Lower lobe of right lung (tissue), 2 donors: ENCODE data around the gene PIH1D1. TPM values are rescaled to one million over a fixed set of nuclear protein-coding genes. Genes with fewer than 3 reads are reported as not detected.
A peak's percentile ranks its signal among the peaks of the same experiment; 100 is the strongest.

ENCODE experiments used
- ATAC-seq, 2 donors: fragments of 200-7000 bp; cut with Tn5 transposase; one replicate each; pipeline ENCODE4 v1.9.1; 2020 to 2022; ENCODE audit warnings: mild to moderate bottlenecking in 2 of 2, moderate library complexity in 2 of 2
- DNase-seq: peaks from one replicate; pipeline ENCODE4 v3.0.0-alpha.2; 2020
- H3K27ac ChIP-seq: fragments of 200-600 bp; one replicate; pipeline ENCODE4 v1.8.0; 2022
- H3K27me3 ChIP-seq: fragments of 200-600 bp; one replicate; pipeline ENCODE4 v1.8.0; 2022; ENCODE audit warnings: low read depth
- H3K36me3 ChIP-seq: fragments of 200-600 bp; one replicate; pipeline ENCODE4 v1.8.0; 2022; ENCODE audit warnings: mild to moderate bottlenecking
- H3K4me1 ChIP-seq: fragments of 200-600 bp; one replicate; pipeline ENCODE4 v1.8.0; 2022
- H3K4me3 ChIP-seq: fragments of 200-600 bp; one replicate; pipeline ENCODE4 v1.8.0; 2022; ENCODE audit warnings: mild to moderate bottlenecking
- H3K9me3 ChIP-seq: fragments of 200-600 bp; one replicate; pipeline ENCODE4 v1.8.0; 2022
- intact Hi-C: fragments of 100-400 bp; cut with DNase I; formaldehyde crosslinking; loops from one replicate; pipeline ENCODE4 v1.11.0; 2022
- total RNA-seq: library from RNA; stranded (reverse); fragmentation: NEBNext Ultra II Directional; extraction: Animal tissue kit (Norgen Biotek cat#: 25700); gene quantifications from one replicate; pipeline ENCODE4 v1.2.1, GENCODE V29; 2021
- TF ChIP-seq, protein P1 (sequence below): fragments of 200-600 bp; IDR thresholded peaks from one replicate; pipeline ENCODE4 v1.8.0; 2022; ENCODE audit warnings: antibody characterized with exemption, mild to moderate bottlenecking
- donor health status: DM: no; HTN: yes; CAD: no; lungs with severe emphysema.

PIH1D1 gene
- total RNA-seq, 1 donor from 2014 or later, result 63.2 TPM

DNA sequence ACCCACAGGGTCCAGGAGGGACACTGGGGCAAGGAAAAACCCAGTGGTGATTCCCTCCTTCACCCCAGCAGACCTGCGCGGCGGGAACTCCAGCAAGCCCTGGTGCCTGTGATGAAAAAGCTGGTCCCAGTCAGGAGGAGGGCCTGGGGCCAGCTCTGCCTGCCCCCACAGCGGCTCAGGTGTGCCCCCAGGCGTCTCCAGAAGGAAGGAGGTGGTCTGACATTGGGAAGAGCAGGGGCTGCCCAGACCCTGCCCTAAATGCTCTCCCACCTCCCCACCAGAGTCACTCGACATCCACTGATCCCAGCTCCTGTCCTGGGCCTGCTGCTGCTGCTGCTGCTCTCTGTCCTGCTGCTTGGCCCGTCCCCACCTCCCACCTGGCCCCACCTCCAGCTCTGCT lies 34.5 kb downstream of the PIH1D1 start:
- Histone ChIP-seq H3K4me3 (no peak overlapping the region), H3K4me1 (peaks cover 13% of the 10 kb centered on the region), H3K36me3 (no peaks in the 10 kb centered on the region), H3K9me3 (no peaks in the 10 kb centered on the region), H3K27me3 (peaks cover 45% of the 10 kb centered on the region), H3K27ac (no peak overlapping the region)
- TF ChIP-seq, protein P1, sequence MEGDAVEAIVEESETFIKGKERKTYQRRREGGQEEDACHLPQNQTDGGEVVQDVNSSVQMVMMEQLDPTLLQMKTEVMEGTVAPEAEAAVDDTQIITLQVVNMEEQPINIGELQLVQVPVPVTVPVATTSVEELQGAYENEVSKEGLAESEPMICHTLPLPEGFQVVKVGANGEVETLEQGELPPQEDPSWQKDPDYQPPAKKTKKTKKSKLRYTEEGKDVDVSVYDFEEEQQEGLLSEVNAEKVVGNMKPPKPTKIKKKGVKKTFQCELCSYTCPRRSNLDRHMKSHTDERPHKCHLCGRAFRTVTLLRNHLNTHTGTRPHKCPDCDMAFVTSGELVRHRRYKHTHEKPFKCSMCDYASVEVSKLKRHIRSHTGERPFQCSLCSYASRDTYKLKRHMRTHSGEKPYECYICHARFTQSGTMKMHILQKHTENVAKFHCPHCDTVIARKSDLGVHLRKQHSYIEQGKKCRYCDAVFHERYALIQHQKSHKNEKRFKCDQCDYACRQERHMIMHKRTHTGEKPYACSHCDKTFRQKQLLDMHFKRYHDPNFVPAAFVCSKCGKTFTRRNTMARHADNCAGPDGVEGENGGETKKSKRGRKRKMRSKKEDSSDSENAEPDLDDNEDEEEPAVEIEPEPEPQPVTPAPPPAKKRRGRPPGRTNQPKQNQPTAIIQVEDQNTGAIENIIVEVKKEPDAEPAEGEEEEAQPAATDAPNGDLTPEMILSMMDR, result no peak
- no peak for DNase-seq
- intact Hi-C loops, result no loop called here
- ATAC-seq, result no peak

DNA sequence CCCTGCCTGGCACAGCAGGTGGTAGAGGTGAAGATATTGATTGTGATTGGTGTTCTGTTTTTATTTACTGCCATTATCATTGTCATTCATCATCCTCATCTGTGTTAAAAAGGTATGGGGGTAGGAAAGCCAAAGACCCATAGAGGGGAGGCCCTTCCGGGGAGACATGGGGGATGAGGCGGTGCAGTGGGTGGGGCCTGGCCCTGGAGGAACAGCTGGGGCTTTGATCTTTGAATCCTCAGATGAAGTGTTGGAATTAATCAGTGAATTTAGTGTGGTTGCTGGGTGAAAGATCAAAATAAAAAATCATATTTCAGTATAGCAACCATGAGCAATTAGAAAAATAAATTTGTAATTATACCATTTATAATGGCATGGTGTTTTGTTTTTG lies 35.8 kb downstream of the PIH1D1 start:
- DNase-seq (no peak), ATAC-seq (no peak)
- Histone ChIP-seq H3K9me3 (no peaks in the 10 kb centered on the region), H3K27me3 (peaks cover 32% of the 10 kb centered on the region), H3K4me1 (peaks cover 3% of the 10 kb centered on the region), H3K36me3 (no peaks in the 10 kb centered on the region), H3K27ac (no peak overlapping the region), H3K4me3 (no peak overlapping the region)
- intact Hi-C loops, result no loop called here
- TF ChIP-seq, protein P1, result no peak

DNA sequence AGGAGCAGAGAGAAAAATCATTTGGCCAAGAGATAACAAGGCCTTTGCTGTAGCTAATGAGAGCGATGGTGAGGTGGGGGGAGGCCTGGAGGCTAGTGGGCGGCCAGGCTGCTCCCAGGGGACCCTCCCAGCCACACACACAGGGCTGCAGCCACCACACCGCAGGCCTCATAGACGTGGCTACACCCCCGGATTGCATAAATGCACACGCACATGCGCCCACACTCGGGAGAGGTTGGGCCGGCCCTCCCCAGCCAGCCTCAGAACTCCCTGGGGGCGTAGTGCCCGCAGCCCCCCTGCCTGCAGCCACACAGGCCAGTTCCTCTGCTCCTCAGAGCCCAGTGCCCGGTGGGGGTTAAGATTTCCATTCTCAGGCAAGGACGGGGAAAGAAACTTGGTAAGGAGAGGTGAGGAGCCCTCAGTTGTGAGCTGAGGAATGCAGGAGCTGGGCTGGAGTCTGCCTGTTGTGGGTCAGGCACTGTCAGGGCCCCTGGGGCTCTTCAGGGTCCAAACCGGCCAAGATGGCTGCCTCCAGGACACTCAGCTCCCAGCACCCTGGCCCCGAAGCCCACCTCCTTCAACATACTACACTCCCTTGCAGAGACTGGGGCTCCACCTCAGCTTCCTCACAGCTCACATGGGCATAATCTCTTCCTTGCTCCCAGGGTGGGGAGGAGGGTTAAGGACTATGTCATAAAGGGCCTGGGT lies 36.4 kb downstream of the PIH1D1 start:
- no peak overlapping the region for H3K4me3 ChIP-seq
- DNase-seq (no peak), ATAC-seq (peak in 1 of 2 donors; percentile 22)
- H3K27ac ChIP-seq, result no peak overlapping the region
- H3K36me3 ChIP-seq, result no peaks in the 10 kb centered on the region
- peaks cover 26% of the 10 kb centered on the region for H3K27me3 ChIP-seq
- no peaks in the 10 kb centered on the region for H3K4me1 ChIP-seq
- intact Hi-C loops, result no loop called here
- TF ChIP-seq, protein P1, result no peak
- no peaks in the 10 kb centered on the region for H3K9me3 ChIP-seq

DNA sequence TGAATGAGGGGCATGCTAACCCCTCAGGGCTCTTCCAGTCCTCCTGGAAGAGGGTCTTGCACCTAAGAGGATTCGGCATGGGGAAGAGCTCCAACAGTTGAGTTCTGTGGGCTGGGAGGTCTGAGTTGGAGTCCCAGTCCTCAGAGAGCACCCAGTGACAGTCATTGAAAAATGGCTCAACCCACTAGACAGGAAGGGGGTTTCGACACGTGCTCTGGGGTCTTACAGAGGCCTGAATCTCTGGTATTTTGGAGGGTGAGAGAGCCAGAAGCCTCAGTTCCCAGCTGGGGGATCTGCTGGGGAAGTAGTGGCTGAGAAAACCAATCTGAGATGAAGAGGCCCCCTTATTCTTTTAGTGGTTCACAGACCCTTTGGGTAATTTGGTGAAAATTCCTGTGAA lies 37.4 kb downstream of the PIH1D1 start:
- peaks cover 3% of the 10 kb centered on the region for H3K4me1 ChIP-seq
- TF ChIP-seq, protein P1, result no peak
- ATAC-seq (no peak), DNase-seq (no peak)
- H3K4me3 ChIP-seq, result no peak overlapping the region
- intact Hi-C loops, result no loop called here
- H3K27ac ChIP-seq, result no peak overlapping the region
- no peaks in the 10 kb centered on the region for H3K9me3 ChIP-seq
- H3K36me3 ChIP-seq, result no peaks in the 10 kb centered on the region
- peaks cover 19% of the 10 kb centered on the region for H3K27me3 ChIP-seq

DNA sequence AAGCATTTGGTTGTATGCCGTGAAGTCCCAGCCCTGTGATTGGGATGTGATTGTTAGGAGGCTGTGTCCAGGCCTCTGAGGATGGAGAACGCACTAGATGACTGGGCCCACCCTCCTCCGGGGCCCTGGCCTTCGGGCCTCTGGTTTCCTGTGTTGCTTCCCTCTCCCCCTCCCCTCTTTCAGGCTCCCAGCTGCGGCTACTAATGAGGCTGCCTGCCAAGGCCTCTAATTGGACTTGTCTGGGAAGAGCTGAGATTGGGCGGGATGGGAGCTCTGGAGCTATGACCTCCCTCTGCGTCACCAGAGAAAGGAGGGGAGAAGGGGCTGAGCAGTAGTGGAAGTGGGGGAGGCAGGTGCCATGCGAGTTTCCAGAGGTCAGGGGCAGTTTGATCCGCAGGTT lies 38.3 kb downstream of the PIH1D1 start:
- intact Hi-C loops, result no loop called here
- ATAC-seq (no peak), DNase-seq (no peak)
- Histone ChIP-seq H3K9me3 (no peaks in the 10 kb centered on the region), H3K4me1 (peaks cover 3% of the 10 kb centered on the region), H3K27me3 (peaks cover 15% of the 10 kb centered on the region), H3K4me3 (no peak overlapping the region), H3K27ac (no peak overlapping the region), H3K36me3 (no peaks in the 10 kb centered on the region)
- TF ChIP-seq, protein P1, result no peak
